T-helper 1 cell (primary cell): ENCODE measurements around the gene CERS5.
A peak's percentile ranks its signal among the peaks of the same experiment; 100 is the strongest.
"Not testable (repeated sequence)": the region's sequence is repeated elsewhere in the genome, so short reads cannot be mapped to it uniquely, and the experiment has no call there.

Source experiments
- DNase-seq, 5 donors: peaks; one replicate each; pipeline ENCODE4 v3.0.0-alpha.2; 2012 to 2020

The CERS5 gene

DNA sequence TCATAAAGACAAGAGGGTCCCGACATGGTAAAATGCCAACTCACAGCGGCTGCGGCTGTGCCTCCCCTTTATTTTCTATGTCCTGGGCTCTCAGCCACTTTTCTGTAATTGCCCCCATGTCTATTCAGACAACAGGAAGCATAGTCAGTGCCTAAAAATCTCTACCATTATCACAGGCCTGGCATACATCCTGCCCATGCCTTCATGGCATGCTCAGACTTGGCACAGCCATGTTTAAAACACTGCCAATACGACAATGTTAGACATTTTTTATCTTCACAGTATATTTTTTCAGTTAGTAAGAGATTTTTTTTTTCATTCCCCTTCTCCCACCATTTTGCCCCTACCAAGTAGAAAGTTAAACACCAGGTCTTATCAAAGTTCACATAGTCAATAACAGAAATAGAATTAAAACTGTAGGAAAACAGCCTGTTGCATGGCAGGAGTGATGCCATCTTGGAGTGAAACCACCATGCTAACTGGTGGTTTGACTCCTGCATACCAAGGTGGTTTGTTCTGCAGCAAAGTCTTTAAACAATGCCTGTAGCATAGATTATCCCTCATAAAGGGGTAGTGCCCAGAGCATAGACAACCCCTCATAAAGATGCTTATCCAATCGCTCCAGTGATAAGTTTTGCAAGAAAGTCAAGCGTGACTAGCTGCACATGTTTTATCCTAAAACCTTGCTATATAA lies 18.9 kb upstream of the CERS5 start:
- no peak for DNase-seq

DNA sequence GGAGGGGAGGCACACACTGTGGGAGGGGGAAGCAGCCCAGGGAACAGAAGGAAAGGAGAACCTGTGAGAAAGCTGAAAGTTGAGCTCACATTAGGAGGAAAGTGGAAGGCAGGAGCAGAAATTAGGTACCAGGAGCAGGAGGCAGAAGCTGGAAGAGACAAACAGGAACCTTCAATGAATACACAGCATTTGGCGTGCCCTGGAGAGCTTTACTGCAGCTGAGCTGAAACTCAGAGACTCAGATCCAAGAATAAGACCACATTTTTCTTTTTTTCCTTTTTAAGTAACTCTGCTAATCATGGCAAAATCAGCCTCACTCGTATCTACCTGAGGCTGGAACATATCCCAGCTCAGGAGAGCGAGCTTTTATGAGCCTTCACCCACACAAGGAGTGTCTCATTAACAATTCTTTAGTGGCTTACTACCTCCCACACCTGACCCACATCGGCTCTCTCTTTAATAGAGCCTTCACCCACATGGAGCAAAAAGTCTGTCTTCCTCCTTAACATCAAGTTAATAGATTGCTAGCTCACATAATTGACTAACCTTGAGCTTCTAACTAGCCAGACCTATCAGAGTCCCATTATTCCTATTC lies 18.2 kb upstream of the CERS5 start:
- DNase-seq = no peak

DNA sequence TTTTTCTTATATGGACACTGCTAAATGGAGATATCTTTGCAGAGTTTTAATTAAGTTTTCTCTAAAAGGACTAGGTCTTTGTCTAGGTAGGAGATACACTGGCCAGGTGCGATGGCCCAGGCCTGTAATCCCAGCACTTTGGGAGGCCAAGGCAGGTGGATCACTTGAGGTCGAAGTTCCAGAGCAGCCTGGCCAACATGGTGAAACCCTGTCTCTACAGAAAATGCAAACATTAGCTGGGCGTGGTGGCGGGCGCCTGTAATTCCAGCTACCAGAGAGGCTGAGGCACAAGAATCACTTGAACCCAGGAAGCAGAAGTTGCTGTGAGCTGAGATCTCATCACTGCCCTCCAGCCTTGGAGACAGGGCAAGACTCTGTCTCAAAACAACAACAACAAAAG lies 17.1 kb upstream of the CERS5 start:
- DNase-seq = no peak

DNA sequence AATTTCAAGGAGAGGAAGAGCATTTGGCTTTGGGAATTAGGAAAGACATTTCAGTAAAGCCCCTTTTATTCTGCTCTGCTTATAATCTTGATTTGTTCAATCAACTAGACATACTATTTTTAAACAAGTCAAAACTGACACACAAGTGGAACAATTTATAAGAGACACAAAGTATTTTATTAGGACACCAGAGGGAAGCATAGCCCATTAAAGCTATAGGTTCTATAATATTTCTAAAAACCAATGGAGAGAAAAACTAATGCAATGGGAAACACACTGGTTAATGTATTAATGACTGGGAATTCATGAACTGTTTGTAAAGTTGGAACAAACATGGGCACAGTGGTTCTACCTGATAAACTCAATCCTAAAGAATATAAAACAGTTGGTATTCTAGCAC lies 15.3 kb upstream of the CERS5 start:
- DNase-seq = no peak

DNA sequence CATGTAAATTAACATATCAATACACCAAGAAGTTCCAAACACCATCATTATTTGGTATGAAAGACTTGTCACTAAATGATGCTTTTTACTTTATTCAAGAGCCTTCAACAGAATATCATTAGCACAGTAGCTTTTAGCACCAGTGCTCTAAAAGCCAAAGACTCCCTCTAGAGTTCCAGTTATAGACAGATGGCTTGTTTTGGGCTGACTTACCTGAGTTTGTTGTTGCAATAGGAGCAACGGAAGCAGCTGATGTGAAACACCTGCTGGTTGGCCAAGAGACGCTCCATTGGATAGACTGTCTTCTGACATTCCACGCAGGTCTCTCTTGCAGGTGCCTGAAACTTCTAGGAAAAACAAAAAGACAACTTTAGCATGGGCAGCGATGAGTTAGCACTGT lies 14.5 kb upstream of the CERS5 start:
- no peak for DNase-seq

DNA sequence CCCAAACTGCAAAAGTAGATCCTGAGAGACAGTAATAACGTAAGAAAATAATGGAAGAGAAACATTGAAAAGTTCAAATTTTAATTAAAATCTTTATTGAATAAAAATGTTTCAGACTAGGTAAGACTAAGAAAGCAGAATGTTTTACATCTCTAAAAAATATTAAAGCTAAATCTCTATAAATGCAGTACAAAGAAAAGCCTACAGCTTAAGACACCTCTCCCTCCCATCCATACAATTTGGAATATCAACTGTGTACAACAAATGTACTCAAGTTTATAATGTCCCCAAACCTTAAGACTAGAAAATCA lies 8.5 kb upstream of the CERS5 start:
- no peak for DNase-seq

DNA sequence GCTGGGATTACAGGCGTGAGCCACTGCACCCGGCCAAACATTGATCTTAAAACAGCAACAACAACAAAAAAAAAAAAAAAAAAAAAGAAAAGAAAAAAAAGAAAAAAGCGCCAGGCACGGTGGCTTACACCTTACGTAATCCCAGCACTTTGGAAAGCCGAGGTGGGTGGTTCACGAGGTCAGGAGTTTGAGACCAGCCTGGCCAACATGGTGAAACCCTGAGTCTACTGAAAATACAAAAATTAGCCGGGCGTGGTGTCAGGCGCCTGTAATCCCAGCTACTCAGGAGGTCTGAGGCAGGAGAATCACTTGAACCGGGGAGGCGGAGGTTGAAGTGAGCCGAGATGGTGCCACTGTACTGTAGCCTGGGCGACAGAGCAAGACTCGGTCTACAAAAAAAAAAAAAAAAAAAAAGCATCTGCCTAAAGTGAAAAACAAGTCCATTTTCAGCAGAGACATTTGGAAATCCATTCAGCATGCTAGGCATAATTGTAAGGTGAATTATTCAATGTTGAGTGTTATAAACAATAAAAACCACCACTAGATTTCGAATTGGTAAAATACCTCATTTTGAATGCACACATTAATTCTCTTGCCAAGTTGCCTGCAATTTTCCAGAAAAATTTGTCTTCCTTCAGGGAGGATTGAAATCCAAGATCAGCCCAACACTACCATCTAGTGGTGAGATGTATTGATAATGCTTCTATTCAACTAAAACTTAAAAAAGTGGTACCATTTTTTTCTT lies 8.0 kb upstream of the CERS5 start:
- DNase-seq = peak in 2 of 5 donors; percentile 15 to 40

DNA sequence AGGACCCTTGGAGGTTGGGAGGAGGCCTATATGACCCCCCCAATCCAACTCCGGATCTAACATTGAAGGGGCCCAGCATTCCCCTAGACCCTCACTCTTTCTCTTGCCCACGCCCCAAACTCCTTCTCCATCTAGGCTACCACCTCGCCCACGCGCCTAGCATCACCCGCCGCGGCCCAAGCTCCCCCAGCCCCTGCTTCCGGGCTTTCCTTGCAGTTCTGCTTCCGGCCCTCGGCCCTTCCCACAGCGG lies 445 bp downstream of the CERS5 start:
- DNase-seq = peak in 1 of 5 donors; percentile 21

DNA sequence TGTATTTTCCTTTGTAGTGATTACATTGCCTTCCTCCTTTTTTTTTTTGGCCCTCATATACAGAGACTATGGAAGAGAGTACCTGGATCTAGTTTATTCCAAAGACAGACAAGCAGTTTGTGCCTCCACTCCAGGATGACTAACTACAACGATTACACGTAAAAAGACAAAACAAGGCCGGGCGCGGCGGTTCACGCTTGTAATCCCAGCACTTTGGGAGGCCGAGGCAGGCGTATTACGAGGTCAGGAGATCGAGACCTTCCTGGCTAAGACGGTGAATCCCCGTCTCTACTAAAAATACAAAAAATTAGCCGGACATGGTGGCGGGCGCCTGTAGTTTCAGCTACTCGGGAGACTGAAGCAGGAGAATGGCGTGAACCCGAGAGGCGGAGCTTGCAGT lies 2.2 kb downstream of the CERS5 start:
- DNase-seq = no peak

DNA sequence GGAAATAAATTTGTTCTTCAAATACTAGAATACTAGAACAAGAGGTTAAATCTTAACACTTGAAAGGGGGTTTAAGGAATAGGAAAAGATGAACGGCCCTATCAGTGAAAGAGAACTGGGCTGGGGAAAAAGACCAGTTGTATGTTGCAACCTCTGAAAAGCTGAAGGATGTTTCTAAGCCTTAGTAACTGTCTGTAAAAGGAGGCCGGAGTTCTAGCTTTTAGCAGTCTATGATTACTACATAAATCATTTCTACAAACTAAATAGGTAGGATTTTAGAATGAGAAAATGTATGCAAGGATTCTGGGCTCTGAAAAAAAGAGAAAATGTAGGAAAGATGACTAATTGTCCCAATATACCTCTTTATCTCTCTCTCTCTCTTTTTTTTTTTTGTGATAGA lies 4.9 kb downstream of the CERS5 start:
- DNase-seq = no peak

DNA sequence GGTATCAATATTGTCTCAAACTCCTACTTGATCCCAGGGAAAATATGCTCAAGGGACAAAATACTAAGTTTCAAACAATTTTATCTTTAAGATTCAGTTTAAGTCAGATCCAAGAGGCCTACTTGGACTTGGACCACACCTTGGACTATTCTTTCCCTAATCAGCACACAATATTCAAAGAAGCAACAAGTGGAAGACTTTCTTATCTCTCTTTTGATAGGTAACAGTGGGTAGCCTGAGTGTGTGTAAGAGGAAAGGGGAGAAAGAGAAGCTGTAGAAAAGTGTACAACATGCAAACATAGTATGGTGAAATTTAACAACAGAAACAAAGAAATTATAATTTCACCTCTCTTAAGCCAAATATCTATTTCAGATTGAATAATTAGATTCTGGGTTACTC lies 6.5 kb downstream of the CERS5 start:
- DNase-seq = no peak

DNA sequence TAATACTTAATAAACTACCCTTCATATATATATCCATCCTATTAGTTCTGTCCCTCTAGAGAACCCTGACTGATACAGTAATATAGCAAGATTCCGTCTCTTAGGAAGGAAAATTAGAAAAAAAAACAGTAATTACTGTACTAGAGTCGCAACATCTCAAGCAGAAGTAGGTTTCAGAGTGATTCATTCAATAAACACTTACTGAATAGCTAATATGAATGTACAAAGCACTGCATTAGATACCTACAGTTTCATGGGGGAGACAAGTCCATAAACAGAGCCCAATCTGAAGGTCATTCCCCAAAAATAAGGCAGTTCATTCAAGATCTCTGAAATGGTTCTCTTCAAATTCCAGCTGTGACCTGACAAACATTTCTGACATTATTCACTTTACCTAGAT lies 9.9 kb downstream of the CERS5 start:
- DNase-seq = no peak

DNA sequence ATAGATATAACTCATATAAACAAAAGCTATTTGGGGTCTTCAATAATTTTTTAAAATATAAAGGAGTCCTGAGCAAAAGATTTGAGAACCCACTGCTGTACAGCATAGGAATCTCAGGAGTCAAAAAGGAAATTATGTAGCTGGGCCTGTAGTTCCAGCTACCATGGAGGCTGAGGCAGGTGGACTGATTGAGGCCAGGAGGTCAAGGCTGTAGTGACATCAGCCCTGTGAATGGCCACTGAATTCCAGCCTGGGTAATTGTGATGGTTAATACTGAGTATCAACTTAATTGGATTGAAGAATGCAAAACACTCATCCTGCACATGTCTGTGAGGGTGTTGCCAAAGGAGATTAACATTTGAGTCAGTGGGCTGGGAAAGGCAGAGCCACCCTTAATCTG lies 10.5 kb downstream of the CERS5 start:
- DNase-seq = no peak

DNA sequence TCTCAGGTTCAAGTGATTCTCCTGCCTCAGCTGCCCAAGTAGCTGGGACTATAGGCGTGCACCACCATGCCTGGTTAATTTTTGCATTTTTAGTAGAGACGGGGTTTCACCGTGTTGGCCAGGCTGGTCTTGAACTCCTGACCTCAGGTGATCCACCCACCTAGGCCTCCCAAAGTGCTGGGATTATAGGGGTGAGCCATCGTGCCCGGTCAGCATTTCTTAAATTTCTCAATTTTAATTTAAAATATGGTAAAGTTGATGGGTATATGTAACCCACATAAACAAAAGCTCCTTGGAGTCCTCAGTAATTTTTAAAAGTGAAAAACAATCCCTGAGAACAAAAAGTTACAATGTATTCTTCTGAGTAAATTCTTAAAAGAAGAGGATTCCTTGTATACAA lies 12.2 kb downstream of the CERS5 start:
- not testable (repeated sequence) for DNase-seq

DNA sequence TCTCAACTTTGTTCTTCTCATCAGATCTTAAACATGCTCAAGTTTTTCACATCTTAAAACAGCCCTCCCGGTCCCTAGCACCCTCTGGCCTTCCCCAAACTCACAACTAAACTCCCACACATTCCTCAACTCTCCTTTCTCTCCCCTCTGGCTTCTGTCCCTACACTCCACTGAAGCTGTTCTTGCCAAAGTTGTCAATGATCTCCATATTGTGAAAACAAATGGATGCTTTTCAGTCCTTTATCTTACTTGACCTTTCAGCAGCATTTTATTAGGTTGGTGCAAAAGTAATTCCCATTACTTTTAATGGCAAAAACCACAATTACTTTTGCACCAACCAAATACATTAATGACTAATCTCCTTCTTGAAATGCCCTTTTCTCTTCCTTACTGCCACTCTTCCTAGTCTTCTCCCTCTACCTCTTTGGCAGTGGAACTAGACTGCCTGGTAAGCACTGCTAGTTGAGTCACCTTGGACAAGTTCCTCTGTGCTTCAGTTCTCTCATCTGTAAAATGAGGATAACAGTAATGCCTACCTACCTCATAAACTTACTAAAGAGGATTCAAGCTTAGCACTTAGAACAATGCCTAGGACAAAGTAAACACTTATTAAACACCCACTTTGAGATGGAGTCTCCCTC lies 16.0 kb downstream of the CERS5 start:
- no peak for DNase-seq

DNA sequence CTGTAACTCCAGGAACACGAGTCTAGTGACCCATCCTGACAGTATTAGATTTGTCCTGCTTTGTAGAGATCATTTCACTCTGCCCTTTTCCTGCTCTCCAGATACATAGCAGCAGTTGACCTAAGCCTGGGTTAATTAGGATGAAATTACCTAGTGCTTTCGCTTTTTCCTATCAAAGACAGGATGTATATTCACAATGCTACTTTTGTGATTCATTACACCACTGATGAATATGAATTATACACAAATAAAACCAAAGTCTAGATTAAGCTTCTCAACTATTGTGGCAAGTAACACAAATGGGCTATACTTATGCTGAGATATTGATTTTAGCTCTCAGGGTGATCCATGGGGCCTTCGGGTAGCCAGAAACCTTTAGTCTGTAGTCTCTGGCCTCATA lies 17.9 kb downstream of the CERS5 start:
- DNase-seq = peak in 1 of 5 donors; percentile 21

DNA sequence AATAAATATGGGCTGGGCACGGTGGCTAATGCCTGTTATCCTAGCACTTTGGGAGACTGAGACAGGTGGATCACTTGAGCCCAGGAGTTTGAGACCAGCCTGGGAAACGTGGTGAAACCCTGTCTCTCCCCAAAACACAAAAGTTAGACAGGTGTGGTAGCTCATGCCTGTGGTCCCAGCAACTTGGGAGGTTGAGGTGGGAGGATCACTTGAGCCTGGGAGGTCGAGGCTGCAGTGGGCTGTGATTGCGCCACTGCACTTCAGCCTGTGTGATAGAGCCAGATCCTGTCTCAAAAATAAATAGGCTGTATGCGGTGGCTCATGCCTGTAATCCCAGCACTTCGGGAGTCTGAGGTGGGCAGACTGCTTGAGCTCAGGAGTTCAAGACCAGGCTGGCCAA lies 19.2 kb downstream of the CERS5 start:
- DNase-seq = not testable (repeated sequence)

DNA sequence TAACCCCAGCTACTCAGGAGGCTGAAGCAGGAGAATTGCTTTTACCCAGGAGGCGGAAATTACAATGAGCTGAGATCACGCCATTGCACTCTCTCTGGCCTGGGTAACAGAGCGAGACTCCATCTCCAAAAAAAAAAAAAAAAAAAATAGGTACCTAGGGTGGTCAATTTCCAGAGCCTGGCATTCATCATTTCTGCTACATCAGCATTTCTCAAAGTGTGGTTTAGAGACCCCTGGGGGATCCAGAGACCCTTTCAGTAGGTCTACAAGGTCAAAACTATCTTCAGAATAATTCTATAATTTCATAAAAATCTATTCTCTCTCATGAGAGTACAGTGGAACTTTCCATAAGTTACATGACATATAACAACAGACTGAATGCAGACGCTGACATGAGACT lies 19.9 kb downstream of the CERS5 start:
- no peak for DNase-seq

DNA sequence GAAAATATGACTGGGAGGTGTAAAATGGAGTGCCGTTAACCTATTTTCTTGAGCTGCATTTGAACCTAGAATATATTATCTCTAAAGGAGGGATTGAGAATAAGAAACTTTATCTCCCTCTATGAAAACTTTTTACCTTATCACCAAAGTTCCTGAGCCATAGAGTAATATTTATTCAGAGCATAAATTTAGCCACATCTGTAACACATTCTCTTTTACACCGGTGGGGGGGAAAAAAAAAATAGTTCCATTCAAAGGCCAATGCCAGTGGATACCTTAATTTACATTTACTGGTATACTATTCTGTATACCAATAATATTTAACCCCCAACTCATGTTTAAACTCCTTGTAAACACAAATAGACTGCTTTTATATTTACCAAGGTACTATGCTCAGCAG lies 21.7 kb downstream of the CERS5 start:
- no peak for DNase-seq

DNA sequence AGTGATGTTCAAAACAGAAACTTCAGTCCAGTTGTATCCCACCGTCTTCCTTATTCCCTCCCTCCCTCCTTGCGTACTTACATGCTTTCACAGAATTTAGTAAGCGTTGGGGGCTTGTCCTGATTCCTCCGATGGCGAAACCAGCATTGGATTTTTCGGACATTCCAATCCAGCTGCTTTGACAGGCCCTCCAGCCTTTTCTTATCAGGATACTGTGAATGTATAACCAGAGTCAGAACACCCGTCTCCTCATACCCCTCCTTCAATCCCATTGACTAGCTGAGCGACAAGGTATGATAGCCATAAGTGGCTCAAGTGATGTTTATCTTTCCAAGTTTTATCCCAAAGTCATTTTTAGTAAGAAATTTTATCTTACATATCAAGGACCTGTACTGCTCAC lies 24.2 kb downstream of the CERS5 start:
- DNase-seq = no peak

DNA sequence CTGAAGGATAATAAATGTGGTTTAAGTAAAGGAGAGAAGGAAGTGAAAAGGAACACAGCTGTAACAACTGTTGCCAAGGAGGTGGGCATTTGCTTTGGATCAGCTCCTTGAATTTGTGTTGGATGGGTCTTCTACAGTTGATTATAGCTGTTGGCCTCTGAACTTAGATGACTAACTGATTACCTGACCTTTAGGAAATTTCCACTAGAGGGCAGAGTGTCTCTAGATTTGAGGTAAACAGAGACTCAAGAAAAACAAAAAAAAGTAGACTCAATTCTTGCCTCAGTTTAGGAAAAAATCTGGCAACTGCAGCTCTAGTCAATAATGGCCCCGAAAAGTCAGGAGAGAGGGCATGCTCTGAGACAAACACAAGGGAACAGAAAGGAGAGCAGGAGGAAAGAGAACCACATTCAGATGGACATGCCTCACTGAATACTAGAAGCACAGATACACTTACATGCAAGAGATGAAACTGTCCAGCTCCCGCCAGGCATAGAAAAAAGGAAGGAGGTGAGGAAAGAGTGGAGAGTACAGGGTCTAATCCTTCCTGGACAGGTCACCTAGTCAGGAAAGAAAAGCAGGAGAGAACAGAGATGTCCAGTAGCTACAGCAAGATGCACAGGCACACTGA lies 34.5 kb downstream of the CERS5 start:
- no peak for DNase-seq

DNA sequence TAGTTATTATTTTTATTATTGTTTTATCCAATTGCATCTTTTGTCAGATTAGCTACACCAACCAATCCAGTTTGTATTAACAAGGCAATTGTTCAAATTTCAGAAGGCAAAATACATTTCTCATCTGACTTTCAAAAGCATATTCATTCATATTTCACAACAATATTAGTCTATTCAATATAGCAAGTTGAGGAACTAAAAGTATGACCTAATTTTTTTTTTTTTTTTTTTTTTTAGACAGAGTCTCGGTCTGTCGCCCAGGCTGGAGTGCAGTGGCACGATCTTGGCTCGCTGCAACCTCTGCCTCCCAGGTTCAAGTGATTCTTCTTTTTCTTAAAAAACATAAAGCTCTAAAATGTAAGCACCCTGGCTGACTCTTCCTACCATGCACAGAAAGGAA lies 37.9 kb downstream of the CERS5 start:
- no peak for DNase-seq

DNA sequence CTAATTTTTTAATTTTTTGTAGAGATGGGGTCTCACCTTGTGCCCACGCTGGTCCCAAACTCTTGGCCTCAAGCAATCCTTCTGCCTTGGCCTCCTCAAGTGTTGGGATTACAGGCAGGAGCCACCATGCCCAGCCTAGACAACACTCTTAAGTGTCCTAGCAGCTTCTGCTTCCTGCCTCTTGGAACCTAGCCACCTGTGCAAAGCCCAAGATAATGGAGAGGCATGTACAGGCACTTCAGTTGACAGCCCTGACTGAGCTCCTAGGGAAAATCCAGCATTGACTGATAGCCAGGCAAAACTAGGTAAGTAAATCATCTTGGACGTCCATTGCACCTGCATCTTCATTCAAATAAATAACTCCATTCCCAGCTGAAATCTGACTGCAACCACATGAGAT lies 39.6 kb downstream of the CERS5 start:
- DNase-seq = no peak

DNA sequence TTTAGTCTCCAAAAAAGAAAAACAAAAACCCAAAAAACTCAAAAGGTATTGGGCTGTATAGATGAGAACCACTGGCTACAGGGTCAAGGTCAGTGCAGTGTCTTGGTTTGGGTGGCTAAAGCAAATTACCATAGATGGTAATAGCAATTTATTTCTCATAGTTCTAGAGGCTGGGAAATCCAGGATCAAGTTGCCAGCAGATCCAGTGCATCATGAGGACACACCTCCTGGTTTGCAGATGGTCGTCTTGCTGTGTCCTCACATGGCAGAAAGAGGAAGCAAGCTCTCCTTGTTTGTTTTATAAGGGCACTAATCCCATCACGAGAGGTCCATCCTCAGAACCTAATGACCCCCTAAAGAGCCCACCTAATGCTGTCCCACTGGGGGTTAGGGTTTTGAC lies 44.0 kb downstream of the CERS5 start:
- no peak for DNase-seq
